GM19351 (cell line): ENCODE measurements around the gene MTR.

Experiments
- ATAC-seq: cut with Tn5 transposase; IDR thresholded peaks from one replicate; pipeline ENCODE4 v1.9.1; 2021; ENCODE audit warnings: mild to moderate bottlenecking, moderate library complexity; ENCODE audit not compliant: unreplicated experiment

The MTR gene

GRCh38 chr1:236861560-236862218 lies 66.6 kb downstream of the MTR start:
- ATAC-seq = no peak

- ATAC-seq = no peak
These were observed 67.1 kb downstream of the MTR start for GRCh38 chr1:236862219-236862591.

GRCh38 chr1:236862615-236863211 lies 67.6 kb downstream of the MTR start:
- no peak for ATAC-seq

- no peak for ATAC-seq
These were observed 69.1 kb downstream of the MTR start for GRCh38 chr1:236864211-236864610.

- no peak for ATAC-seq
These were observed 70.1 kb downstream of the MTR start for GRCh38 chr1:236864996-236865817.

- ATAC-seq = no peak
These were observed 70.7 kb downstream of the MTR start for GRCh38 chr1:236865818-236866155.

GRCh38 chr1:236868625-236869467 lies 73.8 kb downstream of the MTR start:
- ATAC-seq = peak; percentile 73

GRCh38 chr1:236869911-236870310 lies 74.8 kb downstream of the MTR start:
- ATAC-seq = no peak

GRCh38 chr1:236870721-236871120 lies 75.6 kb downstream of the MTR start:
- peak; percentile 75 for ATAC-seq

GRCh38 chr1:236872075-236872666 lies 77.1 kb downstream of the MTR start:
- ATAC-seq = no peak

- ATAC-seq = no peak
These were observed 80.9 kb downstream of the MTR start for GRCh38 chr1:236875975-236876374.

GRCh38 chr1:236877661-236878060 lies 82.6 kb downstream of the MTR start:
- no peak for ATAC-seq

GRCh38 chr1:236880209-236880608 lies 85.1 kb downstream of the MTR start:
- ATAC-seq = no peak

GRCh38 chr1:236882678-236883077 lies 87.6 kb downstream of the MTR start:
- ATAC-seq = no peak

GRCh38 chr1:236886199-236886598 lies 91.1 kb downstream of the MTR start:
- no peak for ATAC-seq

- no peak for ATAC-seq
These were observed 92.0 kb downstream of the MTR start for GRCh38 chr1:236887081-236887480.

- ATAC-seq = no peak
These were observed 93.0 kb downstream of the MTR start for GRCh38 chr1:236888126-236888525.

GRCh38 chr1:236888903-236889302 lies 93.8 kb downstream of the MTR start:
- ATAC-seq = no peak

GRCh38 chr1:236890152-236891056 lies 95.3 kb downstream of the MTR start:
- no peak for ATAC-seq
